Peyer's patch (tissue), 4 donors: ENCODE results near the gene DBNDD1. TPM values are rescaled to one million over a fixed set of nuclear protein-coding genes. Genes with fewer than 3 reads are reported as not detected.
"Not testable (repeated sequence)": the region's sequence is repeated elsewhere in the genome, so short reads cannot be mapped to it uniquely, and the experiment has no call there.

ENCODE experiments used
- DNase-seq, 3 donors: peaks; one replicate each; pipeline ENCODE4 v3.0.0-alpha.2; 2017 to 2019
- H3K27ac ChIP-seq, 4 donors: fragments of 200-600 bp; sonication (generic); one replicate each; pipeline ENCODE4 v1.5.1; 2016 to 2019
- H3K27me3 ChIP-seq, 2 donors: fragments of 200-600 bp; sonication (generic); one replicate each; pipeline ENCODE4 v1.5.1; 2019
- H3K36me3 ChIP-seq, 3 donors: fragments of 200-600 bp; sonication (generic); one replicate each; pipeline ENCODE4 v1.5.1; 2016 to 2019
- H3K4me1 ChIP-seq, 4 donors: fragments of 200-600 bp; sonication (generic); one replicate each; pipeline ENCODE4 v1.5.1; 2016 to 2019
- H3K4me3 ChIP-seq, 4 donors: fragments of 200-600 bp; sonication (generic); 1 replicate in 3 of 4; 2 replicates in 1 of 4; pipeline ENCODE4 v1.5.1; 2016 to 2019; ENCODE audit warnings: mild to moderate bottlenecking in 1 of 4
- H3K9me3 ChIP-seq, 4 donors: fragments of 200-600 bp; sonication (generic); one replicate each; pipeline ENCODE4 v1.5.1; 2016 to 2019; ENCODE audit warnings: mild to moderate bottlenecking in 1 of 4
- CTCF ChIP-seq, 6 experiments: fragments of 450-650 bp in 4 of 6; fragments of 200-600 bp in 2 of 6; sonication (generic) in 1 of 6; IDR thresholded peaks; one replicate each; pipeline ENCODE4 v1.5.1; 2017 to 2019; ENCODE audit warnings: antibody characterized with exemption in 6 of 6, mild to moderate bottlenecking in 3 of 6, moderate library complexity in 1 of 6
- POLR2A ChIP-seq, 2 donors: fragments of 450-650 bp; IDR thresholded peaks; one replicate each; pipeline ENCODE4 v1.5.1; 2017; ENCODE audit warnings: antibody characterized with exemption in 2 of 2, mild to moderate bottlenecking in 2 of 2, moderate library complexity in 2 of 2
- total RNA-seq, 4 donors: library from RNA; depleted of rRNA; stranded (reverse); fragments of >200 nt; gene quantifications; one replicate each; pipeline ENCODE4 v1.1.0, GENCODE V29; 2016

Gene DBNDD1
- total RNA-seq, 4 donors from 2014 or later: 1.9 to 12.3 (median 6.1) TPM

- peaks cover 0 to 28% (median 4%) of the 10 kb centered on the region in 4 donors for H3K4me1 ChIP-seq
- no peak overlapping the region for H3K4me3 ChIP-seq
- H3K27ac ChIP-seq: no peak overlapping the region
- H3K36me3 ChIP-seq: no peaks in the 10 kb centered on the region
- no peaks in the 10 kb centered on the region for H3K9me3 ChIP-seq
- no peaks in the 10 kb centered on the region for H3K27me3 ChIP-seq
- TF ChIP-seq CTCF (IDR thresholded peaks at IDR 0.05): no peak
- TF ChIP-seq POLR2A (IDR thresholded peaks at IDR 0.05): no peak
- DNase-seq: no peak
Measured at GRCh38 chr16:89969741-89970410, 49.4 kb downstream of the DBNDD1 start.

DNA sequence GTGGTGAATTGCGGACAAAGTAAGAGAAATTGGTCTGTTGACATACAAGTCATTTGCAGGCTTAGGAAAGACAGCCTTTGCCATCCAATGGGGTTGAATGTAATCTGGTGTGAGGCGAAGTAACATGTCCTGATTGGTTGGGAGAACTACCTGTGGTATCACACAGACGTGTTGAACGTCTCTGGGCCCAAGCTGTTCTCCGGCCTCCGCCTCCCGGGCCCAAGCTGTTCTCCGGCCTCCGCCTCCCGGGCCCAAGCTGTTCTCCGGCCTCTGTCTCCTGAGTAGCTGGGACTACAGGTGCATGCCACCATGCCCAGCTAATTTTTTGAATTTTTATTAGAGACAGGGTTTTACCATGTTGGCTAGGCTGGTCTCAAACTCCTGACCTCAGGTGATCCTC lies 51.2 kb downstream of the DBNDD1 start:
- not testable (repeated sequence) for H3K36me3 ChIP-seq, H3K27ac ChIP-seq, H3K9me3 ChIP-seq, H3K4me3 ChIP-seq, DNase-seq, H3K27me3 ChIP-seq
- peaks cover 0 to 12% (median 4%) of the 10 kb centered on the region in 4 donors for H3K4me1 ChIP-seq

DNA sequence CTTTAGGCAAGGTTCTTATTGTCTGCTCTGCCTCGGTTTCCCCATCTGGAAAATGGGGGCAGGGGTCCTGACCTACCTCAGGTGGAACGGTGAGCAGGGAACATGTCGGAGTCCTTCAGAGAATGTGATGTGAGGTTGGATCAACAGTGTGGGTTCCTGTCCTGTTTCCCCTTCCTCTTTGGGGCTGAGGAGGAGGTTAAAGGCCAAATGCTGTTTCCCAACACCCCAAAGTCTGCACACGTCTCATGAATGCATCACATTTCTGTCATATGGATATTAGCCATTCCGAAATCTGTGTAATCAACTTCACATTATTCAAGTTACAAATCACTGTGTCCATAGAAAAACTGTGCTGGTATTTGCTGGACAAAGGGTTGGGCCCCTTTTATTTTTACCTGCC lies 51.8 kb downstream of the DBNDD1 start:
- H3K27me3 ChIP-seq: not testable (repeated sequence)

DNA sequence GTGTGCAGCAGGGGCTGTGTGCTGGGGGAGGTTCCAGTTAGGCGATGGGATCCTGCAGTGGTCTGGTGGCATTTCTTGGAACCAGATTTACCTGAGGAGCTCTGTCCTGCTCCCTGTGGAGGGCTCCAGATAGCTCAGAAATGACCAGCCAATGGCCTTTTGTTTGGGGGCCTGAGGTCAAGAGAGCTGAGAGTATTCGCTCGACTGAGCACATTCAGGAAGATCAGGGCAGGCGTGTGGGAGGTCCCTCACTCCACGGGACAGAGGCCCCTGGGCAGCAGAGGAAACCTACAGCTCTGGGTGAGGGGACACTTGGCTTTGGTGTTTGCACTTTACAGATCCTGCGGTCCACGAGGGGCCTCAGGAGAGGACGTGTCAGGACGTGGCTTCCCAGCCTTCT lies 52.5 kb downstream of the DBNDD1 start:
- Histone ChIP-seq H3K4me1 (peaks cover 0 to 9% (median 2%) of the 10 kb centered on the region in 4 donors), H3K4me3 (no peak overlapping the region), H3K27me3 (no peaks in the 10 kb centered on the region), H3K27ac (no peak overlapping the region), H3K9me3 (no peaks in the 10 kb centered on the region), H3K36me3 (no peaks in the 10 kb centered on the region)
- no peak for DNase-seq
- TF ChIP-seq CTCF (IDR thresholded peaks at IDR 0.05) (no peak), POLR2A (IDR thresholded peaks at IDR 0.05) (no peak)

More for the DNA sequence above, 51.8 kb downstream of the DBNDD1 start:
- H3K36me3 ChIP-seq, DNase-seq, H3K4me3 ChIP-seq, H3K27ac ChIP-seq, H3K9me3 ChIP-seq: not testable (repeated sequence)
- peaks cover 0 to 12% (median 4%) of the 10 kb centered on the region in 4 donors for H3K4me1 ChIP-seq

DNA sequence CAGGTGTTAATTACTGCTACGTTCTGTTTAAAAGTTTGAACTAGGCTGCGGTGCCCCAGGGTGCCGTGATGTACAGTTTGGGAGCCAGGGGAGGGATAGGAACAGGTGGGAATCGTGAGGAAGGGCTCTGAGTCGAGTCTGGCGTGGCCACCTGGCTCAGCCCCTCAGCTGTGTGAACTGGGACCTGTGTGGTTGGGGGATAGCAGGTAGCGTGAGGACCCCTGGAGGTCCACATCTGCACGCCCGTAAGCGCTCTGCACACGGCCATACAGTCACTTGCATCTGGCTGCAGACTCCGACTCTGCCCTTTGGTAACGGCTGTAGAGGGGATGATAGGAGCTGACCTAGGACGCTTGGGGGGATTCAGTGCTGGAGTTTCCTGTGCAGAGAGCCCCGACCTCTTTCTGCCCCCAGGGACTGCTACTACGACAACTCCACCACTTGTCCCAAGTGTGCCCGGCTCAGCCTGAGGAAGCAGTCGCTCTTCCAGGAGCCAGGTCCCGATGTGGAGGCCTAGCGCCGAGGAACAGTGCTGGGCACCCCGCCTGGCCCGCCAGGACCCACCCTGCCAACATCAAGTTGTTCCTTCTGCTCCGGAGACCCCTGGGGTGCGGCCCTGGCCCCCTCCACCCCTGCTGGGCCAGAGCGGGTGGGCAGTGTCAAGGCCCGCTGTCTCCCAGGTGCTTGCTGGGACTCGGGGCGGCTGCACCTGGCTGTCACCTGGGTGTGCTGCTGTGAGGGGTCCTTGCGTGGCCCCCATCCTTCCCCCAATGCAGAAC lies 53.6 kb downstream of the DBNDD1 start:
- Histone ChIP-seq H3K27ac (no peak overlapping the region), H3K36me3 (peaks cover 0 to 5% (median 0%) of the 10 kb centered on the region in 3 donors), H3K9me3 (no peaks in the 10 kb centered on the region), H3K27me3 (no peaks in the 10 kb centered on the region), H3K4me1 (no peaks in the 10 kb centered on the region), H3K4me3 (no peak overlapping the region)
- TF ChIP-seq POLR2A (IDR thresholded peaks at IDR 0.05) (no peak), CTCF (IDR thresholded peaks at IDR 0.05) (no peak)
- DNase-seq: no peak

- Histone ChIP-seq H3K27ac (no peak overlapping the region), H3K4me3 (no peak overlapping the region), H3K36me3 (peaks cover 0 to 10% (median 0%) of the 10 kb centered on the region in 3 donors), H3K27me3 (no peaks in the 10 kb centered on the region), H3K4me1 (no peaks in the 10 kb centered on the region), H3K9me3 (no peaks in the 10 kb centered on the region)
- TF ChIP-seq CTCF (IDR thresholded peaks at IDR 0.05) (no peak), POLR2A (IDR thresholded peaks at IDR 0.05) (no peak)
- no peak for DNase-seq
Measured at GRCh38 chr16:89964201-89964600, 55.1 kb downstream of the DBNDD1 start.
